HG03139 (cell line): Measurements from ENCODE around the gene JAKMIP1.
"Not testable (repeated sequence)": the region's sequence is repeated elsewhere in the genome, so short reads cannot be mapped to it uniquely, and the experiment has no call there.

Experiments used
- ATAC-seq: cut with Tn5 transposase; IDR thresholded peaks from one replicate; pipeline ENCODE4 v1.9.1; 2021; ENCODE audit not compliant: unreplicated experiment

JAKMIP1 gene

GRCh38 chr4:6020613-6021012 is 179.7 kb downstream of the JAKMIP1 start:
- ATAC-seq: no peak

GRCh38 chr4:6019316-6020263 is 180.8 kb downstream of the JAKMIP1 start:
- ATAC-seq: no peak

- ATAC-seq: no peak
These were observed 182.0 kb downstream of the JAKMIP1 start, which contains the start of gene C4orf50 for GRCh38 chr4:6018331-6018730. Gene C4orf50, minus strand, starts transcription at chr4:6018431.

- no peak for ATAC-seq
These were observed 182.5 kb downstream of the JAKMIP1 start for GRCh38 chr4:6017800-6018199.

- ATAC-seq: no peak
These were observed 183.3 kb downstream of the JAKMIP1 start for GRCh38 chr4:6017030-6017429.

- no peak for ATAC-seq
These were observed 186.8 kb downstream of the JAKMIP1 start for GRCh38 chr4:6013564-6013963.

- no peak for ATAC-seq
These were observed 188.1 kb downstream of the JAKMIP1 start for GRCh38 chr4:6012200-6012599.

GRCh38 chr4:6011686-6012085 is 188.7 kb downstream of the JAKMIP1 start:
- no peak for ATAC-seq

- ATAC-seq: no peak
These were observed 189.1 kb downstream of the JAKMIP1 start for GRCh38 chr4:6011271-6011671.

- no peak for ATAC-seq
These were observed 189.6 kb downstream of the JAKMIP1 start for GRCh38 chr4:6010789-6011188.

- no peak for ATAC-seq
These were observed 190.9 kb downstream of the JAKMIP1 start for GRCh38 chr4:6009452-6009851.

- ATAC-seq: no peak
These were observed 191.5 kb downstream of the JAKMIP1 start for GRCh38 chr4:6008766-6009385.

GRCh38 chr4:6008092-6008551 is 192.2 kb downstream of the JAKMIP1 start:
- ATAC-seq: no peak

- no peak for ATAC-seq
These were observed 195.2 kb downstream of the JAKMIP1 start for GRCh38 chr4:6005175-6005574.

GRCh38 chr4:6003485-6003884 is 196.9 kb downstream of the JAKMIP1 start:
- ATAC-seq: not testable (repeated sequence)

GRCh38 chr4:6002926-6003325 is 197.4 kb downstream of the JAKMIP1 start:
- no peak for ATAC-seq

- ATAC-seq: no peak
These were observed 197.9 kb downstream of the JAKMIP1 start for GRCh38 chr4:6002492-6002833.

- no peak for ATAC-seq
These were observed 198.5 kb downstream of the JAKMIP1 start for GRCh38 chr4:6001680-6002491.

- no peak for ATAC-seq
These were observed 200.5 kb downstream of the JAKMIP1 start for GRCh38 chr4:5999830-6000365.

- no peak for ATAC-seq
These were observed 201.0 kb downstream of the JAKMIP1 start for GRCh38 chr4:5999356-5999755.

- peak; percentile 68 for ATAC-seq
These were observed 201.9 kb downstream of the JAKMIP1 start for GRCh38 chr4:5998333-5998936.
